BLaER1 (cell line): ENCODE measurements around the gene NDUFS6.

Source experiments
- H3K27ac ChIP-seq: shearing (Covaris generic); formaldehyde crosslinking; 2 replicates; pipeline ENCODE4 v1.8.1; 2022
- H3K27me3 ChIP-seq: shearing (Covaris generic); formaldehyde crosslinking; 2 replicates; pipeline ENCODE4 v1.8.1; 2022
- H3K36me3 ChIP-seq: shearing (Covaris generic); formaldehyde crosslinking; 2 replicates; pipeline ENCODE4 v1.8.1; 2022
- H3K4me1 ChIP-seq: shearing (Covaris generic); formaldehyde crosslinking; 2 replicates; pipeline ENCODE4 v1.8.1; 2022
- H3K4me2 ChIP-seq: shearing (Covaris generic); formaldehyde crosslinking; 2 replicates; pipeline ENCODE4 v1.8.1; 2022
- H3K4me3 ChIP-seq: shearing (Covaris generic); formaldehyde crosslinking; 2 replicates; pipeline ENCODE4 v1.8.1; 2022
- H3K9ac ChIP-seq: shearing (Covaris generic); formaldehyde crosslinking; 2 replicates; pipeline ENCODE4 v1.8.1; 2022
- H3K9me3 ChIP-seq: shearing (Covaris generic); formaldehyde crosslinking; 2 replicates; pipeline ENCODE4 v1.8.1; 2022
- H4K20me1 ChIP-seq: shearing (Covaris generic); formaldehyde crosslinking; 2 replicates; pipeline ENCODE4 v1.8.1; 2022
- Cebpa-rat ChIP-seq: shearing (Covaris generic); IDR thresholded peaks from 2 replicates; pipeline ENCODE4 v1.8.1; 2022

Gene NDUFS6

GRCh38 chr5:1847611-1848010 is 46.4 kb downstream of the NDUFS6 start:
- no peak overlapping the region for H3K4me3 ChIP-seq
- H3K9ac ChIP-seq = no peak overlapping the region
- no peak for TF ChIP-seq Cebpa-rat
- H3K4me2 ChIP-seq = no peak overlapping the region
- H3K27me3 ChIP-seq = peaks cover 38% of the 10 kb centered on the region
- no peak overlapping the region for H3K27ac ChIP-seq
- no peaks in the 10 kb centered on the region for H3K9me3 ChIP-seq
- no peaks in the 10 kb centered on the region for H3K36me3 ChIP-seq
- no peaks in the 10 kb centered on the region for H4K20me1 ChIP-seq
- peaks cover 7% of the 10 kb centered on the region for H3K4me1 ChIP-seq

- Histone ChIP-seq H3K9me3 (no peaks in the 10 kb centered on the region), H3K27ac (no peak overlapping the region), H3K27me3 (peaks cover 60% of the 10 kb centered on the region), H3K9ac (no peak overlapping the region), H3K36me3 (no peaks in the 10 kb centered on the region), H3K4me3 (no peak overlapping the region), H4K20me1 (no peaks in the 10 kb centered on the region; the same call in 1 of the 2 replicates), H3K4me1 (no peaks in the 10 kb centered on the region), H3K4me2 (no peak overlapping the region)
- TF ChIP-seq Cebpa-rat = no peak
These were observed 49.3 kb downstream of the NDUFS6 start for GRCh38 chr5:1850324-1851154.

DNA sequence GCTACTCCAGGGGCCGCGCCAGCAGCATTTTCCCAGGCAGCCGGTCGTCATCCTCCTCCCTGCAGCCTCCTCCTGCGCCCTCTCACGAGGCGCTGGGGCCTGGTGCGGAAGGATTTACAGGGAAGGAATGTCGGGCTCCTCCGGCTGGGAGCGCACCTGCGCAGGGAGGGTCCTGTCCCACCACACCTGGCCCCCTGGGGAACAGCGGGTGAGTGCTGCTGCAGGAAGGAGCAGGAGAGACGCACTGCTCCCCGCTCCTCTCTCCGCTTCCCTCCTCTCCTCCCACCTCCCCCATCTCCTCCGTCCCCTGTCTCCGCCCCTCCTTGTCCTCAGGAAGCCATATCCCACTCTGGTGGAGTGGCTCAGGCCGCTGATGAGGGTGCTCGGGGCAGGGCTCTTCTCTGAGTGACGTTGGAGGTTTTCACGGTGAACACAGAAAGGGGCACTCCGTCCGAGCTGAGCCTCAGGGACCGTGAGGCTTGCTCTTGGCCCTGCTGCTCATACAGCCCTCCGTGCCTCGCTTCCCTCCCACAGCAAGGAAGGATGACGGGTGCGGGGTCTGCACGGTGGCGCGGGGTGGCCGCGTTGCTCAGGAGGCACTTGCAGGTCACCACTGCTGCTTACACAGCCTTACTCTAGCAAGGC is 50.2 kb downstream of the NDUFS6 start:
- H3K4me2 ChIP-seq = no peak overlapping the region
- no peaks in the 10 kb centered on the region for H3K9me3 ChIP-seq
- H3K9ac ChIP-seq = no peak overlapping the region
- H4K20me1 ChIP-seq = no peaks in the 10 kb centered on the region; the same call in 1 of the 2 replicates
- peaks cover 60% of the 10 kb centered on the region for H3K27me3 ChIP-seq
- H3K36me3 ChIP-seq = no peaks in the 10 kb centered on the region
- no peak overlapping the region for H3K4me3 ChIP-seq
- H3K4me1 ChIP-seq = no peaks in the 10 kb centered on the region
- TF ChIP-seq Cebpa-rat = no peak
- no peak overlapping the region for H3K27ac ChIP-seq

DNA sequence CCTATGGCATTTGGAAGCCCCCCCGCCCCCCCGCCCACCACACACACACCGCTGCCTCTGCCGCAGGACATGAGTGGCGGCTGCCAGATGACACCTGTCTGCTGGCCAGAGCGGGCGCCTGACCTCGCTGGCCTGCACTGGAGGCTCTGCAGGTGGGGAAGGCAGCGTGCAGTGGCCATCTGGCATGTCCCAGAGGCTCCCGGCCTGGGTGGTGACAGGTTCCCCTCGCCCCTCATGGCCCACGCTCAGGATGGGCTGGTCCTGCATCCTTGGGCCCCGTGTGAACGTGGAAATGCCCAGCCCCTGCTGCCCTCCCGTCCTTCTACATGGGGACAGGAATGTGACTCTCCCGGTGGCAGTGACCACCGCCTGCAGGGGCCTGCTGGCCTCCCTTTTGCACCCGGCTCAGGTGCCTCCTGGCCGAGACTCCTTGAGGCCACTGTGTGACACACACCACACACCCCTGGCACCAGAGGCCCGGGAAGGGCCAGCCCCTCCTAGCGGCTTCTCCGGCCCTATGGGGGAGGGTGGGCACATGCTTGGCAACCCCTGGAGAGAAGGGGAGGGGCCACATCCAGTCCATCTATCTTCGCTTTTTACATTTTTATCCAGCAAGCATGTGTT is 51.2 kb downstream of the NDUFS6 start:
- no peak overlapping the region for H3K9ac ChIP-seq
- no peak overlapping the region for H3K27ac ChIP-seq
- peaks cover 60% of the 10 kb centered on the region for H3K27me3 ChIP-seq
- no peak overlapping the region for H3K4me3 ChIP-seq
- H3K4me2 ChIP-seq = no peak overlapping the region
- TF ChIP-seq Cebpa-rat = no peak
- H3K9me3 ChIP-seq = no peaks in the 10 kb centered on the region
- H4K20me1 ChIP-seq = no peaks in the 10 kb centered on the region; the same call in 1 of the 2 replicates
- no peaks in the 10 kb centered on the region for H3K4me1 ChIP-seq
- H3K36me3 ChIP-seq = no peaks in the 10 kb centered on the region

DNA sequence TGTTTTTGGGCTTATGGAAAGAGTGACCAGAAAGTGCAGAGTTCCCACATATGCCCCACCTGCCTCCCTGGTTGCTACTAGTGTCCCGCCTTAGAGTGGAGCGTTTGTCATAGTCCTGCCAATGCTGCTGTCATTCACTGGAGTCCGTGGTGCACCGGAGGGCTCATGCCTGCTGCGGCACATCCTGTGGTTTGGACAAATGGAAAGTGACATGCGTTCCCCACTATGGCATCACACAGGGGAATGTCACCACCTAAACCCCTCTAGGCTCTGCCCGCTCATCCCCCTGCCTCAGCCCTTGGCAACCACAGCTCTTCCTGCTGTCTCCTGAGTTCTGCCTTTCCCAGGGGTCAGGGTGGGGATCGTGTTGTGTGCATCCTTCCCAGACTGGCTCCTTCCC is 52.3 kb downstream of the NDUFS6 start:
- H3K27ac ChIP-seq = no peak overlapping the region
- no peaks in the 10 kb centered on the region for H3K36me3 ChIP-seq
- no peak for TF ChIP-seq Cebpa-rat
- no peaks in the 10 kb centered on the region; the same call in 1 of the 2 replicates for H4K20me1 ChIP-seq
- H3K4me3 ChIP-seq = no peak overlapping the region
- peaks cover 60% of the 10 kb centered on the region for H3K27me3 ChIP-seq
- H3K9me3 ChIP-seq = no peaks in the 10 kb centered on the region
- H3K9ac ChIP-seq = no peak overlapping the region
- no peaks in the 10 kb centered on the region for H3K4me1 ChIP-seq
- no peak overlapping the region for H3K4me2 ChIP-seq

GRCh38 chr5:1855075-1855474 is 53.9 kb downstream of the NDUFS6 start:
- H3K36me3 ChIP-seq = no peaks in the 10 kb centered on the region

GRCh38 chr5:1855596-1855995 is 54.4 kb downstream of the NDUFS6 start:
- TF ChIP-seq Cebpa-rat = no peak
- Histone ChIP-seq H3K4me2 (no peak overlapping the region), H3K36me3 (no peaks in the 10 kb centered on the region), H3K9me3 (no peaks in the 10 kb centered on the region), H3K4me3 (no peak overlapping the region), H3K9ac (no peak overlapping the region), H4K20me1 (no peaks in the 10 kb centered on the region; the same call in 1 of the 2 replicates), H3K27me3 (peaks cover 41% of the 10 kb centered on the region), H3K4me1 (no peaks in the 10 kb centered on the region), H3K27ac (no peak overlapping the region)

More at GRCh38 chr5:1855075-1855474, 53.9 kb downstream of the NDUFS6 start:
- no peak overlapping the region for H3K9ac ChIP-seq
- H3K27ac ChIP-seq = no peak overlapping the region
- no peak overlapping the region for H3K4me2 ChIP-seq
- H3K27me3 ChIP-seq = peaks cover 46% of the 10 kb centered on the region
- H4K20me1 ChIP-seq = no peaks in the 10 kb centered on the region; the same call in 1 of the 2 replicates
- no peaks in the 10 kb centered on the region for H3K4me1 ChIP-seq
- no peak overlapping the region for H3K4me3 ChIP-seq
- no peak for TF ChIP-seq Cebpa-rat
- H3K9me3 ChIP-seq = no peaks in the 10 kb centered on the region

DNA sequence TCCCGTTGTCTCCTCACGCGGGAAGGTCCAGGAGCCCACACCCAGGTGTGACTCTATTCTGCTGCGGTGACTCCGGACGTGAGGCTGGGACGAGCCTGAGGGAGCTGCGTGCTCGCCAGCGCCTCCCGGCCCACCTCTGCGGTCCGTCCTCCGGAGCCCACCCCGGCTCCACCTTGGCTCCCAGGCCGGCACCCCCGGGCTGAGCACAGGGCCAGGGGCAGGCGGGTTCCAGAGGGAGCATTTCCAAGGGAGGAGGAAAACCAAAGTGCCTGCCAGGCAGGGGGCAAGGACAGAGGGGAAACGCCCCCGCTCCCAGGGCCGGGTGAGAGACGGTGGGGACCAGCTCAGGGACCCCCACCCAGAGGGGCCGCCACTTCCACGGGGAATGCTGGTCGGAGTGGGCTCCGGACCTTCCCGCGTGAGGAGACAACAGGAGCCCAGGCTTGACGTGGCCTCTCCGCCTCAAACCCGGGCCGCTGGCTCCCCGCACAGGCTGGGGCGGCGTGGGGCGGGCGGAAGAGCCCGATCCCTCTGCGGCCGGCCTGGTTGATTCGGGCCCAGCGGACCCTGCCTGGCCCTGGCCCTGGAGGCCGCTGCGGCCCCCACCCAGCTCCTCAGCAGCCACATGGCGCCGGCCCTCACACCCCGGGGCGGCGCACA is 55.5 kb downstream of the NDUFS6 start:
- no peak for TF ChIP-seq Cebpa-rat
- Histone ChIP-seq H4K20me1 (no peaks in the 10 kb centered on the region; the same call in 1 of the 2 replicates), H3K9ac (no peak overlapping the region), H3K4me1 (no peaks in the 10 kb centered on the region), H3K9me3 (no peaks in the 10 kb centered on the region), H3K27ac (no peak overlapping the region), H3K36me3 (no peaks in the 10 kb centered on the region), H3K27me3 (peaks cover 29% of the 10 kb centered on the region), H3K4me2 (no peak overlapping the region), H3K4me3 (no peak overlapping the region)

- Histone ChIP-seq H3K4me1 (no peaks in the 10 kb centered on the region), H3K4me3 (no peak overlapping the region), H3K9ac (no peak overlapping the region), H3K27me3 (peaks cover 25% of the 10 kb centered on the region), H3K9me3 (no peaks in the 10 kb centered on the region), H3K36me3 (no peaks in the 10 kb centered on the region), H4K20me1 (no peaks in the 10 kb centered on the region; the same call in 1 of the 2 replicates), H3K27ac (no peak overlapping the region), H3K4me2 (no peak overlapping the region)
- no peak for TF ChIP-seq Cebpa-rat
These were observed 56.0 kb downstream of the NDUFS6 start for GRCh38 chr5:1857256-1857600.
